Measurements from ENCODE around the gene SLC25A27. TPM values are rescaled to one million over a fixed set of nuclear protein-coding genes. Genes with fewer than 3 reads are reported as not detected.

Gene SLC25A27
- total and polyA plus RNA-seq, 2 donors (not counting 1 experiment from before 2014, with no cell fraction given) = 0.75 to 3.8 TPM

DNA sequence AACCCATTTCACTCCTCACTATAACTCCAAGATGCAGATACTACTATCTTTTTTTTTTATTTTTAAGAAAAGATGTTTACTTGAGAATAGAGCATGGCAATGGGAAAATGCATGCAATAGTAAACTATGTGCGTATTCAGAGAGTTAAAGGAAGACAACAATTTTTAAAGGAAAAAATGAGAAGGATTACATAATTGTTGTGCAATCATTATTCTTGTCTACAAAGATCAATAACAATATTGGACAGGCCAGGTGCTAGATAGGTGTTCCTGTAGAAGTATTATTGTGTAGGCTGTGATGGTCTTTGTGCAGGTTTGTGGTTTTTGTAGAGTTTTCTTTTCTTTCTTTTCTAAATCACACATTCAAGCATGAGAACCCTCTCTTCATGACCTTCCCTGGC, 20.7 kb upstream of the SLC25A27 start:
- DNase-seq (no peak), ATAC-seq (ENCODE audit: low read depth) (no peak)
- H3K27ac ChIP-seq (ENCODE audit: low read length in 2 of 2) = no peak overlapping the region
- H3K27ac Mint-ChIP-seq = no peak overlapping the region
- H4K20me1 ChIP-seq (ENCODE audit: control insufficient read depth, insufficient read depth, low read length, poor library complexity, severe bottlenecking) = no peaks in the 10 kb centered on the region
- H3K4me2 ChIP-seq (replicated peaks; ENCODE audit: low read depth, low read length, poor library complexity, severe bottlenecking) = no peak overlapping the region
- TF ChIP-seq EZH2 (IDR thresholded peaks at IDR 0.05; ENCODE audit: borderline replicate concordance, insufficient read depth, low read depth, low read length, poor library complexity, severe bottlenecking) (no peak), CTCF (IDR thresholded peaks at IDR 0.05) (no peak)
- no peaks in the 10 kb centered on the region for H3K9me3 ChIP-seq (ENCODE audit: control extremely low read depth in 1 of 3, control insufficient read depth in 2 of 3, insufficient read depth in 1 of 3, low read length in 2 of 3)
- CTCF ChIA-PET = no interaction called here
- H3K79me2 ChIP-seq (ENCODE audit: control insufficient read depth, insufficient read depth, low read length) = no peaks in the 10 kb centered on the region
- no CpG with 5 or more reads among the region's 1 CpG for WGBS (ENCODE audit: insufficient coverage)
- no peaks in the 10 kb centered on the region for H3K36me3 ChIP-seq (replicated peaks in 1 of 2; ENCODE audit: control extremely low read depth in 1 of 2, control insufficient read depth in 1 of 2, extremely low read depth in 1 of 2, insufficient read depth in 2 of 2, low read length in 1 of 2)
- H3K4me1 Mint-ChIP-seq = peaks cover under 1% of the 10 kb centered on the region
- intact Hi-C loops (cut with micrococcal nuclease) = no loop called here
- H3K27me3 ChIP-seq (replicated peaks in 1 of 4; ENCODE audit: control extremely low read depth in 1 of 4, control insufficient read depth in 3 of 4, insufficient read depth in 4 of 4, low read length in 3 of 4) = peaks cover 0 to 5% (median 1%) of the 10 kb centered on the region in 4 experiments
- no peaks in the 10 kb centered on the region for H3K9me3 Mint-ChIP-seq (ENCODE audit: insufficient read depth)
- no peak overlapping the region for H3K4me3 ChIP-seq (ENCODE audit: control extremely low read depth in 1 of 5, extremely low read depth in 1 of 5, insufficient read depth in 1 of 5, low read depth in 2 of 5, low read length in 4 of 5)
- POLR2A ChIA-PET = no interaction called here
- peaks cover 9% of the 10 kb centered on the region for H3K27me3 Mint-ChIP-seq
- no peak overlapping the region for H2AFZ ChIP-seq (ENCODE audit: insufficient read depth, low read depth, low read length, poor library complexity, severe bottlenecking)
- H3K4me3 Mint-ChIP-seq = no peak overlapping the region
- H3K4me1 ChIP-seq (ENCODE audit: control insufficient read depth in 2 of 2, insufficient read depth in 2 of 2, low read length in 2 of 2) = no peaks in the 10 kb centered on the region
- H3K9ac ChIP-seq (ENCODE audit: low read length) = no peak overlapping the region

- Mint-ChIP-seq H3K9me3 (ENCODE audit: insufficient read depth) (no peaks in the 10 kb centered on the region), H3K4me1 (peaks cover 5% of the 10 kb centered on the region), H3K4me3 (no peak overlapping the region), H3K27ac (no peak overlapping the region), H3K27me3 (peaks cover 28% of the 10 kb centered on the region)
- Histone ChIP-seq H3K4me1 (ENCODE audit: control insufficient read depth in 2 of 2, insufficient read depth in 2 of 2, low read length in 2 of 2) (peaks cover 0 to 4% of the 10 kb centered on the region in 2 donors), H3K36me3 (replicated peaks in 1 of 2; ENCODE audit: control extremely low read depth in 1 of 2, control insufficient read depth in 1 of 2, extremely low read depth in 1 of 2, insufficient read depth in 2 of 2, low read length in 1 of 2) (no peaks in the 10 kb centered on the region), H3K4me3 (ENCODE audit: control extremely low read depth in 1 of 5, extremely low read depth in 1 of 5, insufficient read depth in 1 of 5, low read depth in 2 of 5, low read length in 4 of 5) (no peak overlapping the region), H4K20me1 (ENCODE audit: control insufficient read depth, insufficient read depth, low read length, poor library complexity, severe bottlenecking) (no peaks in the 10 kb centered on the region), H3K79me2 (ENCODE audit: control insufficient read depth, insufficient read depth, low read length) (no peaks in the 10 kb centered on the region), H3K27me3 (replicated peaks in 1 of 4; ENCODE audit: control extremely low read depth in 1 of 4, control insufficient read depth in 3 of 4, insufficient read depth in 4 of 4, low read length in 3 of 4) (peaks cover 0 to 14% (median 7%) of the 10 kb centered on the region in 4 experiments), H3K9me3 (ENCODE audit: control extremely low read depth in 1 of 3, control insufficient read depth in 2 of 3, insufficient read depth in 1 of 3, low read length in 2 of 3) (no peaks in the 10 kb centered on the region), H2AFZ (ENCODE audit: insufficient read depth, low read depth, low read length, poor library complexity, severe bottlenecking) (no peak overlapping the region), H3K27ac (ENCODE audit: low read length in 2 of 2) (no peak overlapping the region), H3K4me2 (replicated peaks; ENCODE audit: low read depth, low read length, poor library complexity, severe bottlenecking) (no peak overlapping the region), H3K9ac (ENCODE audit: low read length) (no peak overlapping the region)
- TF ChIP-seq CTCF (IDR thresholded peaks at IDR 0.05) (no peak), EZH2 (IDR thresholded peaks at IDR 0.05; ENCODE audit: borderline replicate concordance, insufficient read depth, low read depth, low read length, poor library complexity, severe bottlenecking) (no peak)
- no peak for ATAC-seq (ENCODE audit: low read depth)
- CTCF ChIA-PET = no interaction called here
- no peak for DNase-seq
- intact Hi-C loops (cut with micrococcal nuclease) = no loop called here
- 81% methylated on average over 4 of the region's 6 CpGs for WGBS (ENCODE audit: insufficient coverage)
- POLR2A ChIA-PET = no interaction called here
These were observed 17.3 kb upstream of the SLC25A27 start for GRCh38 chr6:46635462-46635861.
